K562 (cell line): ENCODE data around the gene ITGA6. TPM values are rescaled to one million over a fixed set of nuclear protein-coding genes. Genes with fewer than 3 reads are reported as not detected.

ENCODE experiments used
- ARID2 ChIP-seq: fragments of 450-650 bp; IDR thresholded peaks from 2 replicates; pipeline ENCODE4 v1.6.1; 2017; ENCODE audit warnings: antibody characterized with exemption, mild to moderate bottlenecking
- BCOR ChIP-seq: fragments of 450-650 bp; IDR thresholded peaks from 2 replicates; pipeline ENCODE4 v1.6.1; 2016
- CSDE1 ChIP-seq, 2 experiments: fragments of 450-650 bp; IDR thresholded peaks; 2 replicates each; pipeline ENCODE4 v1.6.1; 2016; ENCODE audit warnings: mild to moderate bottlenecking in 1 of 2
- ELK3 ChIP-seq: fragments of 450-650 bp; formaldehyde crosslinking; IDR thresholded peaks from 2 replicates; pipeline ENCODE4 v1.4.0; 2020; ENCODE audit warnings: mild to moderate bottlenecking
- NCOA2 ChIP-seq, 2 experiments: fragments of 450-650 bp; IDR thresholded peaks; 2 replicates each; pipeline ENCODE4 v1.6.1; 2018; ENCODE audit warnings: mild to moderate bottlenecking in 2 of 2, moderate library complexity in 1 of 2; ENCODE audit not compliant: partially characterized antibody in 2 of 2
- TEAD1 ChIP-seq, 2 experiments: fragments of 450-650 bp in 1 of 2; sonication (generic) in 1 of 2; formaldehyde crosslinking; IDR thresholded peaks; 2 replicates each; pipeline versions ENCODE4 v1.4.0 to v1.8.0; 2020 to 2022; ENCODE audit warnings: mild to moderate bottlenecking in 2 of 2, missing genetic modification reagents in 1 of 2
- polyA plus RNA-seq, 8 experiments: library from polyadenylated mRNA; depleted of rRNA in 4 of 8; stranded (reverse) in 5 of 8; unstranded in 3 of 8; fragments of >200 nt; fragmentation: Nextera tagmentation in 2 of 8; fragmentation: Illumina TruSeq in 1 of 8; extraction: Ambion mirVana in 2 of 8; extraction: Trizol in 1 of 8; gene quantifications; 2 replicates each; pipeline versions ENCODE4 v1.2.1 to v1.2.3, GENCODE V29; 2011 to 2014; ENCODE audit warnings: inconsistent platforms in 1 of 8, missing spikeins in 1 of 8
- total RNA-seq, 7 experiments: library from RNA; depleted of rRNA in 6 of 7; stranded (reverse); fragments of >200 nt in 6 of 7; fragmentation: Illumina TruSeq in 2 of 7; extraction: Trizol in 2 of 7; gene quantifications; 2 replicates each; pipeline versions ENCODE4 v1.2.1 to v1.2.3, GENCODE V29; 2011 to 2021; ENCODE audit warnings: low replicate concordance in 1 of 7

Gene ITGA6
- total and polyA plus RNA-seq, 9 of the 15 experiments (the other 6 are each of a cell fraction or from before 2014, with no cell fraction given): 0.01 to 0.29 (median 0.05) TPM; not detected in 5

DNA sequence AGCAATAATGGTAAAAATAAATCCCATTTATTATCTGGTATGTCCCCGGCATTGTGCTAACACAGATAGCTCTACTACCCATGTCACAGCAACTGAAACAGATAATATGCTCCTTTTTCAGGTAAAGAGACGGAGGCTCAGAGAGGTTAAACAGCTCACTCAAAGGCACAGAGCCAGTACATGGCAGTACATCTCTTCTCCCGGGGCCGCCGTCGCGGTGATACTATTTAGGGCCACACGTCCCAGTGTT lies 127.8 kb downstream of the ITGA6 start (continued):
- TF ChIP-seq ELK3 (CRISPR knock-in tag) (no peak), NCOA2 (IDR thresholded peaks at IDR 0.05; ENCODE audit: partially characterized antibody in 2 of 2) (no peak), CSDE1 (IDR thresholded peaks at IDR 0.05) (0 out of 4 replicates have a peak, but pooled peaks of 1 of the 2 experiments have one; percentile 16), ARID2 (no peak), TEAD1 (CRISPR knock-in tag; IDR thresholded peaks at IDR 0.05) (peak in 1 of 2 experiments; percentile 58; a peak in 1 of 4 replicates), BCOR (peak; percentile 97)

Other genes starting within 250 kb of the ITGA6 start
- 14.0 and 18.0 TPM in 2 replicates for gene PDK1, start 128.5 kb downstream of the ITGA6 start, total RNA-seq (2014; rRNA removed)
- gene PDK1, start 128.5 kb downstream of the ITGA6 start, total RNA-seq (2014; rRNA removed; fragmentation: Illumina TruSeq; extraction: Trizol): 13.9 and 19.2 TPM in 2 replicates
- gene PDK1, start 128.5 kb downstream of the ITGA6 start, total RNA-seq (2015; rRNA removed; fragmentation: Illumina TruSeq; extraction: Trizol): 6.9 TPM in 2 replicates
- gene PDK1, start 128.5 kb downstream of the ITGA6 start, total RNA-seq (2021): 13.4 and 15.1 TPM in 2 replicates
- gene PDK1, start 128.5 kb downstream of the ITGA6 start, polyA plus RNA-seq (2011; rRNA removed): 155 and 176 TPM in 2 replicates
- gene PDK1, start 128.5 kb downstream of the ITGA6 start, polyA plus RNA-seq (2014; fragmentation: Illumina TruSeq; extraction: Trizol): 14.6 and 17.2 TPM in 2 replicates
- gene PDK1, start 128.5 kb downstream of the ITGA6 start, polyA plus RNA-seq (2014; fragmentation: Nextera tagmentation; extraction: Ambion mirVana): 1 to 10 TPM; 3.5 to 4.2 TPM
- 12.3 and 12.7 TPM in 2 replicates for gene PDK1, start 128.5 kb downstream of the ITGA6 start, polyA plus RNA-seq (2014; rRNA removed)